Esophagus muscularis mucosa (tissue), 4 donors: ENCODE measurements around the gene MIPOL1. TPM values are rescaled to one million over a fixed set of nuclear protein-coding genes. Genes with fewer than 3 reads are reported as not detected.
"Not testable (repeated sequence)": the region's sequence is repeated elsewhere in the genome, so short reads cannot be mapped to it uniquely, and the experiment has no call there.

Experiments
- DNase-seq: peaks from one replicate; pipeline ENCODE4 v3.0.0-alpha.2; 2017; ENCODE audit errors: extremely low spot score
- H3K27ac ChIP-seq, 4 donors: fragments of 200-600 bp; sonication (generic); replicated peaks in 1 of 4; 1 replicate in 3 of 4; 2 replicates in 1 of 4; pipeline ENCODE4 v1.5.1; 2016 to 2019; ENCODE audit warnings: mild to moderate bottlenecking in 1 of 4
- H3K27me3 ChIP-seq, 4 donors: fragments of 200-600 bp; sonication (generic); one replicate each; pipeline versions ENCODE4 v1.5.1 to v1.6.0; 2016 to 2019
- H3K36me3 ChIP-seq, 4 donors: fragments of 200-600 bp; sonication (generic); one replicate each; pipeline ENCODE4 v1.5.1; 2016 to 2019
- H3K4me1 ChIP-seq, 4 donors: fragments of 200-600 bp; sonication (generic); one replicate each; pipeline ENCODE4 v1.5.1; 2016 to 2019
- H3K4me3 ChIP-seq, 4 donors: fragments of 200-600 bp; sonication (generic); 1 replicate in 2 of 4; 2 replicates in 2 of 4; pipeline ENCODE4 v1.5.1; 2016 to 2019; ENCODE audit warnings: mild to moderate bottlenecking in 4 of 4, moderate library complexity in 1 of 4
- H3K9me3 ChIP-seq, 4 donors: fragments of 200-600 bp; sonication (generic); 1 replicate in 3 of 4; 2 replicates in 1 of 4; pipeline ENCODE4 v1.5.1; 2016 to 2019
- EP300 ChIP-seq: sonication (generic); formaldehyde crosslinking; IDR thresholded peaks from one replicate; pipeline ENCODE4 v1.6.1; 2017; ENCODE audit warnings: antibody characterized with exemption
- POLR2A ChIP-seq: fragments of 450-650 bp; IDR thresholded peaks from one replicate; pipeline ENCODE4 v1.6.1; 2017; ENCODE audit warnings: antibody characterized with exemption, moderate library complexity, mild to moderate bottlenecking, low read depth
- POLR2AphosphoS5 ChIP-seq, 2 donors: sonication (generic); formaldehyde crosslinking; IDR thresholded peaks; one replicate each; pipeline ENCODE4 v1.6.1; 2017; ENCODE audit warnings: antibody characterized with exemption in 2 of 2
- WGBS: methylation state at CpG from one replicate; pipeline ENCODE4 v1.1.5; 2018; 5-methylcytosine and 5-hydroxymethylcytosine counted together
- intact Hi-C: fragments of 100-400 bp; cut with DNase I; formaldehyde crosslinking; loops from one replicate; pipeline ENCODE4 v1.15.1; 2023
- total RNA-seq, 4 donors: library from RNA; depleted of rRNA; stranded (reverse); fragments of >200 nt; gene quantifications; one replicate each; pipeline versions ENCODE4 v1.1.0 to v1.2.1, GENCODE V29; 2016
- TF ChIP-seq, protein P1 (sequence below), 3 experiments: fragments of 200-600 bp in 2 of 3; fragments of 450-650 bp in 1 of 3; sonication (generic) in 2 of 3; IDR thresholded peaks; one replicate each; pipeline ENCODE4 v1.5.1; 2017 to 2019; ENCODE audit warnings: antibody characterized with exemption in 3 of 3, mild to moderate bottlenecking in 2 of 3, moderate library complexity in 1 of 3

MIPOL1 gene
- total RNA-seq, 4 donors from 2014 or later = 6.5 to 21.2 (median 10.4) TPM

- Histone ChIP-seq H3K9me3 (no peaks in the 10 kb centered on the region), H3K4me1 (no peaks in the 10 kb centered on the region), H3K27me3 (peaks cover 0 to 3% (median 0%) of the 10 kb centered on the region in 4 donors), H3K4me3 (no peak overlapping the region), H3K27ac (no peak overlapping the region), H3K36me3 (no peaks in the 10 kb centered on the region)
- intact Hi-C loops = no loop called here
- no peak for DNase-seq
- WGBS = 86% methylated on average over 3 of the region's 3 CpGs
- TF ChIP-seq POLR2AphosphoS5 (IDR thresholded peaks at IDR 0.05) (no peak), POLR2A (no peak), EP300 (no peak)
- TF ChIP-seq, protein P1, sequence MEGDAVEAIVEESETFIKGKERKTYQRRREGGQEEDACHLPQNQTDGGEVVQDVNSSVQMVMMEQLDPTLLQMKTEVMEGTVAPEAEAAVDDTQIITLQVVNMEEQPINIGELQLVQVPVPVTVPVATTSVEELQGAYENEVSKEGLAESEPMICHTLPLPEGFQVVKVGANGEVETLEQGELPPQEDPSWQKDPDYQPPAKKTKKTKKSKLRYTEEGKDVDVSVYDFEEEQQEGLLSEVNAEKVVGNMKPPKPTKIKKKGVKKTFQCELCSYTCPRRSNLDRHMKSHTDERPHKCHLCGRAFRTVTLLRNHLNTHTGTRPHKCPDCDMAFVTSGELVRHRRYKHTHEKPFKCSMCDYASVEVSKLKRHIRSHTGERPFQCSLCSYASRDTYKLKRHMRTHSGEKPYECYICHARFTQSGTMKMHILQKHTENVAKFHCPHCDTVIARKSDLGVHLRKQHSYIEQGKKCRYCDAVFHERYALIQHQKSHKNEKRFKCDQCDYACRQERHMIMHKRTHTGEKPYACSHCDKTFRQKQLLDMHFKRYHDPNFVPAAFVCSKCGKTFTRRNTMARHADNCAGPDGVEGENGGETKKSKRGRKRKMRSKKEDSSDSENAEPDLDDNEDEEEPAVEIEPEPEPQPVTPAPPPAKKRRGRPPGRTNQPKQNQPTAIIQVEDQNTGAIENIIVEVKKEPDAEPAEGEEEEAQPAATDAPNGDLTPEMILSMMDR (IDR thresholded peaks at IDR 0.05) = no peak
Observed at GRCh38 chr14:37187294-37187693, 10.4 kb upstream of the MIPOL1 start.

DNA sequence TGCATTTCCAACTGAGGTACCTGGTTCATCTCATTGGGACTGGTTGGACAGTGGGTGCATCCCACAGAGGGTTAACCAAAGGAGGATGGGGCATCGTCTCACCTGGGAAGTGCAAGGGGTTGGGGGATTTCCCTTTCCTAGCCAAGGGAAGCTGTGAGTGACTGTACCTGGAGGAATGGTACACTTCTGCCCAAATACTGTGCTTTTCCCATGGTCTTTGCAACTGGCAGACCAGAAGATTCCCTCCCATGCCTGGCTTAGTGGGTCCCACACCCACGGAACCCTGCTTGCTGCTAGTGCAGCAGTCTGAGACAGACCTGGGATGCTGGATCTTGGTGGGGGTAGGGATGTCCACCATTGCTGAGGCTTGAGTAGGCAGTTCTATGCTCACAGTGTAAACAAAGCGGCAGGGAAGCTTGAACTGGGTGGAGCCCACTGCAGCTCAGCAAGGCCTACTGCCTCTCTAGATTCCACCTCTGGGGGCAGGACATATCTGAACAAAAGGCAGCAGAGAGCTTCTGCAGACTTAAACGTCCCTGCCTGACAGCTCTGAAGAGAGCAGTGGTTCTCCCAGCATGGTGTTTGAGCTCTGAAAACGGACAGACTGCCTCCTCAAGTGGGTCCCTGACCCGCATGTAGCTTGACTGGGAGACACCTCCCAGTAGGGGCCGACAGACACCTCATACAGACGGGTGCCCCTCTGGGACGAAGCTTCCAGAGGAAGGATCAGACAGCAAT is 9.7 kb upstream of the MIPOL1 start:
- intact Hi-C loops, H3K27ac ChIP-seq, H3K4me3 ChIP-seq, H3K4me1 ChIP-seq, H3K36me3 ChIP-seq, H3K27me3 ChIP-seq, DNase-seq, H3K9me3 ChIP-seq: not testable (repeated sequence)
- 84% methylated on average over 3 of the region's 9 CpGs for WGBS

DNA sequence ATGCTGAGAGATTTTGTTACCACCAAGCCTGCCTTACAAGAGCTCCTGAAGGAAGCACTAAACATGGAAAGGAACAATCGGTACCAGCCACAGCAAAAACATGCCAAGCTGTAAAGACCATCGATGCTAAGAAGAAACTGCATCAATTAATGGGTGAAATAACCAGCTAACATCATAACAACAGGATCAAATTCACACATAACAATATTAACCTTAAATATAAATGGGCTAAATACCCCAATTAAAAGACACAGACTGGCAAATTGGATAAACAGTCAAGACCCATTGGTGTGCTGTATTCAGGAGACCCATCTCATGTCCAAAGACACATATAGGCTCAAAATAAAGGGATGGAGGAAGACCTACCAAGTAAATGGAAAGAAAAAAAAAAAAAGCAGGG is 8.0 kb upstream of the MIPOL1 start:
- H3K27me3 ChIP-seq, DNase-seq, intact Hi-C loops, H3K4me3 ChIP-seq, H3K27ac ChIP-seq, H3K4me1 ChIP-seq, H3K9me3 ChIP-seq, H3K36me3 ChIP-seq: not testable (repeated sequence)
- WGBS = 92% methylated on average over 2 of the region's 2 CpGs

GRCh38 chr14:37194698-37195097 is 3.0 kb upstream of the MIPOL1 start:
- peaks cover 3 to 17% (median 12%) of the 10 kb centered on the region in 4 donors for H3K4me1 ChIP-seq
- H3K36me3 ChIP-seq = no peaks in the 10 kb centered on the region
- TF ChIP-seq, protein P1 (IDR thresholded peaks at IDR 0.05) = no peak
- no peak for TF ChIP-seq POLR2AphosphoS5 (IDR thresholded peaks at IDR 0.05)
- no peak for TF ChIP-seq POLR2A
- no peak for TF ChIP-seq EP300
- no peaks in the 10 kb centered on the region for H3K27me3 ChIP-seq
- no peak for DNase-seq
- H3K27ac ChIP-seq = no peak overlapping the region
- H3K9me3 ChIP-seq = no peaks in the 10 kb centered on the region
- H3K4me3 ChIP-seq = no peak overlapping the region
- WGBS = 89% methylated on average over 2 of the region's 2 CpGs
- intact Hi-C loops = no loop called here

GRCh38 chr14:37195327-37195726 is 2.4 kb upstream of the MIPOL1 start:
- no peaks in the 10 kb centered on the region for H3K36me3 ChIP-seq
- no peak overlapping the region for H3K27ac ChIP-seq
- intact Hi-C loops = no loop called here
- no peaks in the 10 kb centered on the region for H3K27me3 ChIP-seq
- H3K4me1 ChIP-seq = peaks cover 3 to 19% (median 13%) of the 10 kb centered on the region in 4 donors
- no peaks in the 10 kb centered on the region for H3K9me3 ChIP-seq
- DNase-seq = no peak
- WGBS = 83% methylated on average over 1 of the region's 1 CpG
- TF ChIP-seq POLR2A (no peak), POLR2AphosphoS5 (IDR thresholded peaks at IDR 0.05) (no peak), EP300 (no peak)
- TF ChIP-seq, protein P1 (IDR thresholded peaks at IDR 0.05) = no peak
- H3K4me3 ChIP-seq = no peak overlapping the region
